NCI-H187 (cell line): ENCODE data around the gene TTI1.

Experiments used
- DNase-seq, 2 experiments: peaks; one replicate each; lab custom pipeline; 2025; lab: John Stamatoyannopoulos, UW

The TTI1 gene

DNA sequence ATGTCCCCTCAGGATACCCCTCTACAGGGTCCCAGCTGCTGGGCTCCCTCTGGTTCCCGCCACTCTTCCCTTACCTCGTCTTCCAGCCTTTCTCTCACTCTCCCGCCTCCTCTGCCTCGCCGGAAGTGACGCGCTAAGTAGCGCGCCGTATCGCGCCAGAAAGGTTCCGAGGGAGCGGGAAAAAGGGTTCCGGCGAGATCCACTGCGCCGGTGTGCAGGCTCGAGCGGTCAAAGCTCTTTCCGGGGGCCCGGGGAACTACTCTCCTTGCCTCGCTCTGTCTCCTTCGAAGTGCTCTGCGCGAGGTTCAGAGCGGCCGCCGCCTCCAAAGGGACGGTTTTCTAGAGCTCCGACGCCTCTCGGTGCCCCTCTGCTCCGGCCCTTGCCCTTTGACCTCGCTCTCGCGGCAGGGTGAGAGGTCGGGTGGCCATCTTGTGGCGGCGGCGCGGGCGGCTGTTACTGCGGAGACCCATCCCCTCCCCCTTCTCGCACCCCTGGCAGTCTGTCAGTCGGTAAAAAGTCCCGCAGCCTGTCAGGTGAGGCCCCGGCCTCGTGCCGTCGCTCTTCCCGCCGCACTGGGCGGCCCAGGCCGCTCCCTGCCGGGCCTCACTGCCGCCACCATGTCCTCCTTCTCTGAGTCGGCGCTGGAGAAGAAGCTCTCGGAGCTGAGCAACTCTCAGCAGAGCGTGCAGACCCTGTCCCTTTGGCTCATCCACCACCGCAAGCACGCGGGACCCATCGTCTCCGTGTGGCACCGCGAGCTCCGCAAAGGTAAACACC lies at the start of gene TTI1, which contains the start of gene RPRD1B:
TSS of gene TTI1 (minus strand) at position 127 of the 778 bp plus-strand sequence. CDS start 19,640 bp downstream, outside the sequence.
TSS of gene RPRD1B (plus strand) at position 417 of the 778 bp plus-strand sequence. CDS start at position 619, 202 bp downstream.
- DNase-seq, result peak; percentile 77 to 85

DNA sequence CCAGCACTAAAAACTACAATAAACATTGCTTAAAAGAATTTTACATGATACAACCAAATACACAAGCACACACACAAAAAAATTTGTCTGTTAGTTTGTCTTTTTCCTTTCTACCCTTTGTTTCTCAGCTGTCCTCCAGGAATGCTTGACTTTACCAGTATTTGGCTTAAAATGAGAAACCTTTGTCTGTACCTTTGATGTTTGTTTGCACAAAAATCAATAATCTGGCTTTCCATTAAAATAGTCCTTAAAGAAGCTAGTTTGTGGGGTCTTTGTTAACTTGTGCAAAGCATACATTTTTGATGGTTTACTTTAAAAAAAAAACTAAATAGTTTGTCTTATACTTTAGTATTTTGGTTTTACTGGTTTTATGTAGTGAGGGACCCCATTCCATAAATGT lies 49.6 kb upstream of the TTI1 start:
- DNase-seq, result no peak

DNA sequence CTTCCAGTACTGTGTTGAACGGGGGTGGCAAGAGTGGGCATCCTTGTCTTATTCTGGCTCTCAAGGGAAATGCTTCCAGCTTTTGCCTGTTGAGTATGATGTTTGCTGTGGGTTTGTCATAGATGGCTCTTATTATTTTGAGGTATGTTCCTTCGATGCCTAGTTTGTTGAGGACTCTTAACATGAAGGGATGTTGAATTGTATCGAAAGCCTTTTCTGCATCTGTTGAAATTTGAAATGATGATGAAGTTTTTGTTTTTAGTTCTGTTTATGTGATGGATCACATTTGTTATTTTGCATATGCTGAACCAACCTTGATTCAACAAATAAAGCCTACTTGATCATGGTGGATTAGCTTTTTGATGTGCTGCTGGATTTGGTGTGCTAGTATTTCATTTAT lies 48.3 kb upstream of the TTI1 start:
- DNase-seq, result no peak

DNA sequence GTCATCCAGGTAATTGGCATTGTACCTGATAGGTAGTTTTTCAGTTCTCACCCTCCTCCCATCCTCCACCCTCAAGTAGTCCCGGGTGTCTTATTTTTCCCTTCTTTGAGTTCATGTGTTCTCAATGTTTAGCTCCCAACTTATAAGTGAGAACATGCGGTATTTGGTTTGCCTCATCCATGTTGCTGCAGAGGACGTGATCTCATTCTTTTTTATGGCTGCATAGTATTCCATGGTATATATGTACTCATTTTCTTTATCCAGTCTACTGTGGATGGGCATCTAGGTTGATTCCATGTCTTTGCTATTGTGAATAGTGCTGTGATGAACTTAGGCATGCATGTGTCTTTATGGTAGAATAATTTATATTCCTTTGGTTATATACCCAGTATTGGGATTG lies 46.1 kb upstream of the TTI1 start:
- no peak for DNase-seq

DNA sequence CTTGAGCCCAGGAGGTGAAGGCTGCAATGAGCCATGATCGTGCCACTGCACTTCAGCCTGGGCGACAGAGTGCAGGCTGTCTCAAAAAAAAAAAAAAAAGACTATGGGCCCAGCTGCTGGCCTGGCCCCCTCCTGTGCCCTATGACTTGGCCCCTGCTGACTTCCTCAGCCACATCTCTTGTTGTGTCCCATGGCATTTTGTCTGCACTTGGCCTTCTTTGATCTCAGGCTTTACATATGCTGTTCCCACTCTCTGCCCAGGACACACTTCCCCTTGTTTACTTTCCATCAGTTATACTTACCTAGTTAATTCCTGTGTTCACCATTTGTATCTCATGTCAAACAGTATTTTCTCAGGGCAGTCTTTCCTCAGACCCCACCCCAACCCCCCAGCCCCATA lies 44.8 kb upstream of the TTI1 start:
- no peak for DNase-seq

DNA sequence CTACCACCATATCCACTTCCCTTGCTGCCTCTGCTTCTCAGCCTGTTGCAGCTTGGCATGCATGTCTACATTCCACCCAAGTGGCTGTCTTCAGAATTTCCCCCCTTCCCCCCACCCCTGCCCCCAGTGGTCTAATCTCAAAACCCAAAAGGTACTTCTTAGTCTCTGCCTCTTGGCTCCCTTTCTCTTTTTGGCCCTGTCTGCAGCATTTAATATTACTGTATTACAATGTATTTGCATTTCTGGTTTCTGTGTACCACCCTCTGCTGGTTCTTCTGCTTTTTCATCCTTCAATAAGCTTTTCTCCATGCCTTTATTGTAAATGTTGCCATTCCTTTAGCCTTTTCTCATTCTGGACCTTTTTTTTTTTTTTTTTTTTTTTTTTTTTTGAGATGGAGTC lies 43.3 kb upstream of the TTI1 start:
- no peak for DNase-seq

DNA sequence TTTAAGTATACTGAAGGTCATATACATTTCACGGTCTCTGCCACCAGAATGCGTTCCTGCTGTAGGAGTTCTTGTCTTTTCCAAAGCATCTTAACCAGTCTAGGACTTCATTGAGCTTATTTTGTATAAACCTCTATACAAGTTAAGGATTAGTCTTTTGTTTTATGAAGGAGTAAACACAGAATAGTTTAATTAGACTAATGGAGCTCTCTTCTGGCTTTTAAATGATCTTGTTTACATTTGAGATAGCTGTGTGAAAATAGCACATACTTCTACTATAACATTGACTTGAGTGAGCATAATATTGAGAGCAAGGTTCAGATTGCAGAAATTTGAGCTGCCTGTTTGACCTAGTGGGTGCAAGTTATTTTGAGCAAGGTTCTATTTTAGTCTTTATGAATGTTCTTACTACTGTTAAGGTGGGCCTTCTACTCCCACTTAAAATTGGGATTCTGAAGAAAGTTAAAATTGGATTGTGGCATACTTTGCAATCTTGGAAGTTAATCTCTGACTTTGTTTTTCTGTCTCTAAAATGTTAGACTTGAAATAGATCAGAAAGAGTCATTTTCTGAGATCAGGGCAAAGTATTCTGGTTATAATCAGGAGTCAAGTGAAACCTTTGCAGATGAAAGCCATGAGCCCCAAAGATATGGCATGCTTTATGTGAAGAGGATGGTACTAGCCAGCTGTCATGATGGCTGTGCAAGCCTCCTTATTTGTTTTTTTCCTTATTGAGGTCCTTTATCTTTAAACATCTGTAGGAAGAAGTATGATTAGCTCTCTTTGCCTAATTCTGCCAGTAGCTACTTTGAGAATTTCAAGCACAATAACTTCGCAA lies 42.1 kb upstream of the TTI1 start:
- no peak for DNase-seq

DNA sequence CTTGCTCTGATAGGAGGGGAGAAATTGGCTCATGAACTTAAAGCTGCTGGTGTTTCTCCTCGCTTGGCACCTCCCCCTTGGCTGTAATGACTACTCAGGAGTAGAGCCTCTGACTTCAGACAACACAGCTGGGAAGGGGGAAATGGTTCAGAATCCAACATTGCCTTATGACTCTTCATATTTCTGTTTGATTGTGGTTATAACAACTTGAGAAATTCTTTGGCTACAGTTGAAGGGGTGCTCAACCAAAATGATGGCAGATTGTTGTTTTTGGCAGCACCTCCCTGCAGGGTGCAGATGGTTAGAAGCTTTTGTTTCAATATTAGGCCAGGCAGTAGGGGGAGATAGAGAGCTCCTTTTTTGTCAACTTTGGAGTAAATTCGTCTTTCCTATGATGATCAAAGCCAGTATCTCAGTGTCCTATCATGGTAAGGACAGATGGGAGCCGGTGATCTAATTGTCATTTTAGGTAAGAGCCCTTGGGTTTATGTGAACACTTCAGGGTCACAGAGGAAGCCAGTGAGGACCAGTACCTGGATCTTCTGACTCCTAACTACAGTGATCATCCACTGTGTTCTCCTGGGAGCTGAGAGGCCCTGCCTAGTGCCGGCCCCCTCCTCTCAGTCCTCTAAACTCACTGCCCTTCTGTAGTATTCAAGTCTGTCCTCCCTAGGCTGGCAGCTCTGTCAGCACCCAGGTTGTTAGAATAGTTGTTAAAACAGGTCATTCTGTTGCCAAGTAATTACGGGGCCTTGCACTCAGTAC lies 40.2 kb upstream of the TTI1 start:
- no peak for DNase-seq

DNA sequence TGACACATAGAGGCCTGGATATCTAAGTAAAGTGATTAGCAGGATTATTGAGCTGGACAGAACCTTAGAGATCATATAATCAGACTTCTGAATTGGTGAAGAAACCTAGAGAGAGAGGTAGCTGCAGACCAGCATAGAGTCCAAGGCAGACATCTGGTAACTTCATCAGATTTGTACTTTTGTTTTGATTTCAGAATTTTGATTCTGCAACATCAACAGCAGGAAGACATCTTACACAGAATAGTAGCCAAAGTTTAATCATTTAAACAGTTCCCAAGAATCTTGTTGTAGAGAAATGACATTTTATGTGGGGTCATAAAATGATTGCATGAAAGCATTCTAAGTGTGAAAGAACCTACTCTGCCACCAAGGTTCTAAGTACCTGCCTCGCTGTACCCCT lies 39.6 kb upstream of the TTI1 start:
- DNase-seq, result no peak

DNA sequence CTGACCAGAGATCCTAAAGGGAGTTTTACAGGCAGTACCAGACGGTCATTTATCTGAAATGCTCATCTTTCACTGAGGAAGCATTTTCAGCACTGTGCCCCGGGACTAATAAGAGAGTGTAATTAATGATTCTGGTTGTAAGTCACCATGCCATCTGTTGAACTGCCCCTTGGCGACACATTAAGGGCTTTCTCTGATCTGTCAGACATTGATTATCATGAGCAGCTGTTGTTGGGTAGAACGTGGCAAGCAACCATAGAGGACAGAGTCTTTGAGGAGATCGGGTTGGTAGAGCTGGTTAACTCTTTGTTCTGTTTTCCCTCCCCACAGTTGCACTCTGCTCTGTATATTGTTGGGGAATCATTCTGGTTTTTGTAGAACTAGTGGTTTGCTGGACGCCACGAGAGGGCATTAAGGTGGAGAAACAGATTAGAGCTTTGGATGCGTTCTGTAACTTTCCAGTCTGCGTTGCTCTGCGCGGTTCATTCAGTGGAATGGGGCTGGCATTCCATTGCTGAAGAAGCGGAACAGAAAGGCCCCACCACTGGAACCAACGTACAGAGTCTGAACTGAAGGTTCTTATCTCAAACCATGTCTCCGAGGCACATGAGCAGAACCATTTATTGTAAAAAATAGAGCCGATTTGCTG lies 34.6 kb upstream of the TTI1 start:
- no peak for DNase-seq

DNA sequence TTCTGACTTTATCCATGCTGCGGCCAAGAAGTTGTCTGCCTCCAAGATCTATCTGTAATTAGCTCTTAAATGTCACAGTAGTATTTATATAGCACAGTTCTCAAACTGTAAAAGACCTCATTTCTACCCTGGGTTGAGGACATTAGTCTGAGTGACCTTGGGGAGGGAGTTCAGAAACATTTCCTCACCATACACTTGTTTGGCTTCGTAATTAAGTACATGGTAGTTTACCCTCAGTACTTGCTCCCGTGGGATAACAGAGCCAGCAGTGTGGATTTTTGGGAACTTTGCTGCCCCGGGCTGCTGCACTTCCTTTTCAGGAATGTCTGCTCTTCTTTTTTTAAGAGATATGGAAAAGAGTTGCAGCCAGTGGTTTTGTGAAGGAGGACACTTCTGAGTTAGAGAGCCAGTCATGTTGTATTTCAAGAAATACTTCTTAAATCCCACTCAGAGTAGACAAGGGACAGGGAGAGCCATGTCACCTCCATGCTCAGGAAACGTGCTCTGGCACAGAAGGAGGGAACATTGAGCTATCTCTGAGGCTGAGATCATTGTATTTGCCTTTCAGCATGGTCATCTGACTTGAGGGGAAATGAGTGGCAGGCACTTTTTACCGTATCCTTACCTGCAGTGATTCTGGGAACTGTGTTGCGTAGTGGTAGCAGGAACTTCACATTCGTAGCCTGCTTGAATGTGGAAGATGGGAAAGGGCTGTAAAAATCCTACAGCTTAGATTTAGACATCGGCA lies 33.9 kb upstream of the TTI1 start:
- no peak for DNase-seq

DNA sequence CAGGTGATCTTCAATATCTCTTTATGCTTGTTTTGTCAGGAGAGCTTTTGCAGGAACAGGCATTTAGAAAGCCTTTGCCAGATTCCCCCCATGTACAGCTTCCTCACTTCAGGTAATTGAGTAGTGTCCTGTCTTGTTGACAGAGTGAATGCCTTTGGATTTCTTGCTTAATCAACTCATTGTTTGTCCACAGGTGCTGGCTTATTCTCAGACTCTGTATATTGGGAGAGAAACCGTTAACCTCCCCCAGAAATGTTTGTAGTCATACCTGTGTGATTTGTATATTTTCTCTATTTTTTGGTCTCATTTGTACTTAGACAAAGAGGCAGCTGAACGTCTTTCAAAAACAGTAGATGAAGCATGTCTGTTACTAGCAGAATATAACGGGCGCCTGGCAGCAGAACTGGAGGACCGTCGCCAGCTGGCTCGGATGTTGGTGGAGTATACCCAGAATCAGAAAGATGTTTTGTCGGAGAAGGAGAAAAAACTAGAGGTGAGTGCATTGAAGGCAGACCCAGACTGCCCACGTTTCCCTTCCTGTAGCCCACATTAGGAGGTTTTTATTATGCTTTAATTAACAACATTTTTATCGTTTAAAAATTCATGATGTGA lies 32.6 kb upstream of the TTI1 start:
- DNase-seq, result no peak

DNA sequence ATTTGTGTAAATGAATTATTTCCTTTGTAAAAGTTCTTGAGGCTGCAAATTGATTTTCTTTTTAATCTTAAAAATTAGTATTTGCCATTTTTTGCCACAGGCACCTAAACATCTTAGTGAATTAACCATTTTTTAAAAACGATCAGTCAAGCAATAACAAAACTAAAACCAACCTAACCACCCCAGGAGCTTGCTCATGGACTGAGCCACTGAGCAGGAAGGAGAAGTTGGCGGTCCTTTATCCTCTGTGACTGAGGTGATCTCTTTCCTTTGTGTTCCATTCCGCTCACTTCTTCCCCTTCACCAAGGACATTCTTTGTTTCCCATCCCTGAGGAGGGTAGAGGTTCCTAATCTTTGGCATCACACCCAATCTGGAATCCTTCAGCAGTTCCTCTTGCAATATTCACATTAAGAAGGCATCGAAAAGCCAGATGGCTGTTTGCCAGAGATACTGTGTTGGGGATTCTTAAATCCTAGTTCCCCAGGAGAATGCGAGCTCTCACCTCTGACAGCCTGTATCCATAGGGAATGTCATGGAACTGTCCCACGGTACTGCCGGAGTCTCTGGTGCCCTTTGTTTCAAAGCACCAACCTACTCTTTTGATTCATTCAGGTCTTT lies 30.8 kb upstream of the TTI1 start:
- no peak for DNase-seq

DNA sequence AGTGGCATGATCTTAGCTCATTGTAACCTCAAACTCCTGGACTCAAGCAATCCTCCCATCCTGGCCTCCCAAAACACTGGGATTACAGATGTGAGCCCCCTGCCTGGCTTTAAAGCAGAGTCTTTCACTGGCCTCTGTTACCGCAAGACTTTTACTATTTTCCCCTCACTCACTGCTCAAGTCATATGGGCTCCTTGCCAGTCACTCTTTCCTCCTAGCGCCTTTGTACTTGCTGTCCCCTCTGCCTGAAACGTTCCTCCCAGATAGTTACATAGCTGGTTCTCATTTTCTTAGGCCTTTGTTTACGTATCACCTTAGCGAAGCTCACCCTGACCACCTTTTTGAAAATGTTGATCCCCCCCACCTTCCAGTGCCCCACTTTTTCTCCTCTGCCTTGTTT lies 29.6 kb upstream of the TTI1 start:
- DNase-seq, result no peak

DNA sequence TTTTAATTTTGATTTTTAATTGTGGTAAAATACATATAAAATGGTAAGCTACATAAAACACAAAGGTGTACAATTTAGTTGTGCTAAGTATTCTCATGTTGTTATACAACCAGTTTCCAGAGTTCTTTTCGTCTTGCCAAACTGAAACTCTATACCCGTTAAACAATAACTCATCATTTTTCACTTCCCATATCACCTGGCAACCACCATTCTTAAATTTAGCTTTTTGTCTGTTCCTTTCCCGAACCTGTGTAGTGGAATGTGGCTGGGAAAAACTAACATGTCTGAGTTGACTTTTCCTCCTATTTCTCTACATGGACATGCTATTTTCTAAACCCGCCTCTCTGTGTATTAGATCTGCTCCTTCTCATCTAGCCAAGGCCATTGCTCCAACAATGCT lies 27.9 kb upstream of the TTI1 start:
- no peak for DNase-seq

DNA sequence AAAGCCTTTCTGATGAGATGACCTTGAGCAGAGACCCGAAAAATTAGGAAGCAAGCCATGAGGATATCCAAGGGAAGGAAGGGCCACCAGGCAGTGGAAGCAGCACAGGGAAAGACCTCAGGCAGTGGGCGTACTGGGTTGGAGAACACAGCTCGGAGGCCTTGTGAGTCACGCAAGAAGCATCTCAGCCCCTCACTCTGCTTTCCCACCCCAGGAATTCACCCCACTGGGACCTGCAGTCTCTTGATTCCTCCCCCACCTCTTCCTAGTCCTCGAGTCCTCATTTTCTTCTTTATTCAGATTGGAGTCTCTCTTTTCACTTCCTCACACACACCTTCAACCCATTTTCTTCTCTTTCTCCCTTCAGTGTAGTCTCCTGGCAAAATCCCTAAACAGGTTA lies 27.3 kb upstream of the TTI1 start:
- DNase-seq, result no peak

DNA sequence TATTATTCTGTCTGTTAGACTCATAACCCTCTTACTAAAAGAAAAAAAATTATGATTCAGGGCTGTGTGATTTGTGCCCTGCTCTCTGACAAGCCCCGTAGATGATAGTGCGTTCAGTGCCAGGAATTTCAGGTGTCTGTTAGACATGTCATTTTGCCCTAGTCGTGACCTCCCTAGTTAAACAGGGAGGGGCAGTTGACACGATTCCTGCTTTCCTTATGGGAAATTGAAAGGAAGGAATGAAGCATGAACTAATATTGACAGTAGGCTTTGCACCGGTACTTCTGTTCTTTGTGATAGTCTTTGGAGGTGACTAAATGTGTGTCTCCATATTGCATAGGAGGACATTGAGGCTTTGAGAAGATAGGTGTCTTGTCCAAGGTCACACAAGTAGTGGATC lies 26.6 kb upstream of the TTI1 start:
- DNase-seq, result no peak

DNA sequence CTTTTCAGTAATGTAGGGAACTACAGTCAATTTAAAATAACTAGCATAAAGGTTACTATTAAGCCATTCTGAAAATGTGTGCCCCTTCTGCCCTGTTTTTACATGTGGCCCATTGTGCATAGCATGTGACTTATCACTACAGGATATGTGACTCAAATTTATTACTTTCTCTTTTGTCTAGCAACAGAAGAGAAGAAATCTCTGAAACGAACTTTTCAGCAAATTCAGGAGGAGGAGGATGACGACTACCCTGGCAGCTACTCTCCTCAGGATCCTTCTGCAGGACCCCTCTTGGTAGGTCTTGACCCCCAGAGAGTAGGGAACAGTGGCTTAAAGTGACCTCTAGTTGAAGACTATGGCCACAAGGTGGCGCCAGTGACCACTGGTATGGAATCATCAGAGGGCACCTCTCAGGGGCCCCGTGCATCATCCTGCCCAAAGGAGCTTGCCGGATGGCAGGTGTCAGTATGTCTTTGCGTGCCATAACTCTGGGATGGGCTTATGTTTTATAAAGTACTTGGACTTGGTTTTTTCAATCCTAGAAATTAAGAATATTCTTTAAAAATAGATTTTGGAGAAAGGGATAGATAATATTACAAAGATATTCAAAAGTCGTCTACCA lies 24.2 kb upstream of the TTI1 start:
- peak; percentile 29 to 44 for DNase-seq

DNA sequence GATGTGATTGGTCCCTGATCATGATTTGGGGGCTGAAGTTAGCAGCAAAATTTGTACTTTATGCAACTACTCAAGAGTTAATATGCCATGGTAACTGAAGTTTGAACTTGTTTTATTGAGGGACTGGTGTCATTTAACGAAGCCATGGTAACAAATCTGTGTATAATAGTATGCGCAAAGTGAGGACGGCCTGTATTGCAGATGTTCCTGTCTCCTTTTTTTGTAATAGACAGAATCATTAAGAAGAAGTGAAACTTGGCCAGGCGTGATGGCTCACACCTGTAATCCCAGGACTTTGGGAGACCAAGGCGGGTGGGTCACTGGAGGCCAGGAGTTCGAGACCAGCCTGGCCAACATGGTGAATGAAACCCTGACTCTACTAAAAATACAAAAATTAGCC lies 22.6 kb upstream of the TTI1 start:
- no peak for DNase-seq

DNA sequence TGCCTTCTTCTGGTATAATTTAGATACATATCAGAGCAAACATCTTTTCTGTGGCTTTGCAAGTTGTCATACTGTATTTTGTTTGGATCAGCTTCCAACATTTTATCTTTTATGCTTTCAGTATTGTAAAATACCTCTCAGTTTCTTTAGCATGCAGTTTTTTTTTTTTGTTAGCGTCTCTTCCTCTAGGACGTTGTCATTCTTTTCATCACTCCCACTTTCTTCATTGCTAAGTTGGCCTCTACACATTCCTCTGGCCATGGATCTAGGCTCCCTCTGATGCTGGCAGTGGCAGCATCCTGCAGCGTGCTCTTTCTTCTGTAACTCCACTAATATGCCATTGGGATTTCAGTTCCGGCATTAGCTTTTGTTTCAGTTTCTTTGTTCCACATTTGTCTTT lies 22.0 kb upstream of the TTI1 start:
- DNase-seq, result no peak
